ACHN (cell line): ENCODE measurements around the gene ACO2.
A peak's percentile ranks its signal among the peaks of the same experiment; 100 is the strongest.

Experiments used
- DNase-seq: peaks from one replicate; pipeline ENCODE4 v3.0.0-alpha.2; 2015
- in situ Hi-C: cut with HindIII; loops from 2 replicates; pipeline ENCODE4 v1.10.0; 2017; ENCODE audit warnings: low sequenced_read_pairs, low pct_ligation_motif_present, low pct_unique_long_range_greater_than_20kb

The ACO2 gene

GRCh38 chr22:41575533-41575932 is 106.6 kb downstream of the ACO2 start:
- in situ Hi-C loops: no loop called here
- DNase-seq: no peak

DNA sequence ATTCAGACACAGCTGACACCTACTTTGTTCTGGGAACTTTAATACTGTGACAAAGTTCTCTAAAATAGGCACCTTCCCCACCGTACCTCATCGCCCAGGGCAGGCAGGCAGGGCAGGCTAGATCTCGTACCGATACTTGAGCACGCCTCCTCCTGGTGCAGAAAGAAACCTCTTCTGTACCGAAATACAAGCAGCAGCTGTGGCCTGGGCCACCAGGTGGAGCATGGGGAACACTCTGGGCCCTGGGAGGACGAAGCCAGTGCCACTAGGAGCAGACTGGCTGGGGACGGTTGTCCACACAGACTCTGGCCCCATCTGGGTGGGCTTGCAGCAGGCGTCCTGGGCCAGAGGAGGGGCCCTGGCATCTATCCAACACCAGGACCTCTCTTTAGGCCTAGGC is 108.0 kb downstream of the ACO2 start:
- peak; percentile 65 for DNase-seq
- in situ Hi-C loops: no loop called here

- no peak for DNase-seq
- in situ Hi-C loops: no loop called here
Observed at GRCh38 chr22:41578114-41578513, 109.2 kb downstream of the ACO2 start.
